ENCODE data around the gene CCDC51.

CCDC51 gene

DNA sequence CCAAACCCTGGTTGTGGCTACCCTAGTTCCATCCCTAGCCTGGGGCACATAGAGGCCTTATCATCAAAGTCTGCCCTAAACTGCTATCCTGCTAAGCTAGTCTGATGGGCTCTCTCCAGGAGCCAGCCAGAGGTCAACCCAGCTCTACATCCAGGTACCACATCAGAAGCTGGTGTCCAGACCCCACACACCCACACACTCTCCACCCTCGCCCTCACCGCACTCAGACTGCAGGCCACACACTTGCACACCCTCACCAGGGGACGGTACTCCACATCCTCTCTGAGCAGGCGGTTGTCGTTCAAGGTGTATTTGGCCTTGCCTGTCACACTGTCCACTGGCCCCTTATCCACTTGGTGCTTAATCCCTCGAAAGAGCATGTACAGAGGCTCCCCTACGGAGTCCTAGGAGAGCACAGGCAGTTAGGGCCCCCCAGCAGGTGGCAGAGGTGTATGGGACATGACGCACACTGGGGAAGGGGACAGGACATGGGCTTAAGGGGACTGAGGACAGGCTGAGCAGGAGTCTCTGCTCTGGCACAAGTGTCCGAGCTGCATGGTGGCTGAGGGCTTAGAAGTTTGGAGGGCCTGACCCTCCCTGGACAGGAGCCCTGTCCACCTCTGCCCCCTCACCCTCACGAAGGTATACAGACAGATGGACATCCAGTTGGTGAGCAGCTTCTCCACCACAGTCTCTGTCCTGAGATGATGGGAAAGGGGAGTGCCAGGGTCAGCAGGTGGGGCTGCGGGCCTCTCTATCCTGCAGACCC is 28.1 kb downstream of the CCDC51 start:
- TF ChIP-seq, protein P1, sequence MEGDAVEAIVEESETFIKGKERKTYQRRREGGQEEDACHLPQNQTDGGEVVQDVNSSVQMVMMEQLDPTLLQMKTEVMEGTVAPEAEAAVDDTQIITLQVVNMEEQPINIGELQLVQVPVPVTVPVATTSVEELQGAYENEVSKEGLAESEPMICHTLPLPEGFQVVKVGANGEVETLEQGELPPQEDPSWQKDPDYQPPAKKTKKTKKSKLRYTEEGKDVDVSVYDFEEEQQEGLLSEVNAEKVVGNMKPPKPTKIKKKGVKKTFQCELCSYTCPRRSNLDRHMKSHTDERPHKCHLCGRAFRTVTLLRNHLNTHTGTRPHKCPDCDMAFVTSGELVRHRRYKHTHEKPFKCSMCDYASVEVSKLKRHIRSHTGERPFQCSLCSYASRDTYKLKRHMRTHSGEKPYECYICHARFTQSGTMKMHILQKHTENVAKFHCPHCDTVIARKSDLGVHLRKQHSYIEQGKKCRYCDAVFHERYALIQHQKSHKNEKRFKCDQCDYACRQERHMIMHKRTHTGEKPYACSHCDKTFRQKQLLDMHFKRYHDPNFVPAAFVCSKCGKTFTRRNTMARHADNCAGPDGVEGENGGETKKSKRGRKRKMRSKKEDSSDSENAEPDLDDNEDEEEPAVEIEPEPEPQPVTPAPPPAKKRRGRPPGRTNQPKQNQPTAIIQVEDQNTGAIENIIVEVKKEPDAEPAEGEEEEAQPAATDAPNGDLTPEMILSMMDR (conservative IDR thresholded peaks at IDR 0.05; ENCODE audit: control insufficient read depth, insufficient read depth, low read depth, low read length): no peak
- DNase-seq (ENCODE audit: low read depth): no peak
- no peak overlapping the region for H3K4me3 ChIP-seq (ENCODE audit: control insufficient read depth, low read depth, low read length)

DNA sequence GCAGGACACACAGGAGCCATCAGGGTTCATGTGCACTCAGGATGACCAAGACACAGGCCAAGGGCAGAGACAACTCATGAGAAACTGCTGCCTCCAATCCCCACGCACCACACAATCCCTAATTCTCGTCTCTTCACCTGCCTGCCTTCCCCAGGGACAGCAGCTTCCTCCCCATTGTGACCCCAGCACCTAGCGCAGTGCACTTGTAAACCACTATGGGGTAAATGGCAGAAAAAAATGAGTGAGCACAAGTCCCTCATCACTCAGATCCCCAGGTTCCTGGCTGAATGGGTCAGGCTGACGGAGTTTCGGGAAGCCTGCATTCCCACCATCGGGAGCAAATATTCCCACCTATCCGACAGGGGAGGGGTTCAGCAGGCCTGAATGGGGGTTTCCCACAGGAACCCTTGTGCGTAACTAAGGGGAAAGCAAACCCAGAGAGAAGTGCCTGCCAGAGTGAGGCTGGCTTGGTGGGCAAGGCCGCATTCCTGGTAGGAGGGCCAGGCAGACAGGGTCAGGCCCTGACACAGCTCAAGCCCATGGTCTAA is 28.8 kb downstream of the CCDC51 start:
- no peak overlapping the region for H3K4me3 ChIP-seq (ENCODE audit: control insufficient read depth, low read depth, low read length)
- TF ChIP-seq, protein P1 (conservative IDR thresholded peaks at IDR 0.05; ENCODE audit: control insufficient read depth, insufficient read depth, low read depth, low read length): no peak
- no peak for DNase-seq (ENCODE audit: low read depth)

DNA sequence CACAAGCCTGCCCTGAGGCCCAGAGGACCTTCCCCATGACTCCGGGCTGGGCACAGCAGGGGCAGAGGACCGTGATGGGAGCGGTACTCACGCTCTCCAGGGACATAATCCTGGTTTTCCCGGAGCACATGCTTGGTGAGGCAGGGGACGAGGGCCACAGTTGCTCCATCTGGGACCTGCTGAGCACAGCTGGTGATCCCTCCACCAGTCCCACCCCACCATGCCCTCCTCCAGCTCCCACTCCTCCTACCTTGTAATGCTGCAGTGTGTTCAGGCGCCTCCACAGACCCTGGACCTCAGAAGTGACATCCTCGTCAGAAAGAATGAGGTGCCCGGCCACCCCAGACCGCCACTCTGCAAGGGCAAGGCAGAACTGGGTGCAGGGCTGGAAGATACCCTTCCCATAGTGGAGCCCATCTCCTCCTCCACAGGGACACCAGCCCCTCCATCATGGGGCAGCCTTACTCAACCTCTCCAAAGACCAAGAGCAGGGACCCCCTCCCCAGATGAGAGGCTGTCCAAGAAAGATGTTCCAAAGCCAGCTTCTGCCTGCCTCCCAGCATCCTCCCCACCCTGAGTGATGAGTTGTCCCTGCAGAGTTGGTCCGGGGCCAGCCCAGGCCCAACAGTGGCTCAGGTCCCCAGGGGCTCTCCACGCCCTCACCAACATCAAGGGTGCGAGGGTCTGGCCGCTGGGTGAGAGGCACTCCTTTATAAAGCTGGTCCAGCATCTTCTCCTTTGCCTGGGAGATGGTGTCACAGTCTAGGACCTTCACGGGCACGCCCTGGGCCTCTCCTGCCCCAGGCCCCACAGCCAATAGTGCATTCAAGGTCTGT is 29.5 kb downstream of the CCDC51 start:
- no peak overlapping the region for H3K4me3 ChIP-seq (ENCODE audit: control insufficient read depth, low read depth, low read length)
- TF ChIP-seq, protein P1 (conservative IDR thresholded peaks at IDR 0.05; ENCODE audit: control insufficient read depth, insufficient read depth, low read depth, low read length): no peak
- DNase-seq (ENCODE audit: low read depth): no peak

DNA sequence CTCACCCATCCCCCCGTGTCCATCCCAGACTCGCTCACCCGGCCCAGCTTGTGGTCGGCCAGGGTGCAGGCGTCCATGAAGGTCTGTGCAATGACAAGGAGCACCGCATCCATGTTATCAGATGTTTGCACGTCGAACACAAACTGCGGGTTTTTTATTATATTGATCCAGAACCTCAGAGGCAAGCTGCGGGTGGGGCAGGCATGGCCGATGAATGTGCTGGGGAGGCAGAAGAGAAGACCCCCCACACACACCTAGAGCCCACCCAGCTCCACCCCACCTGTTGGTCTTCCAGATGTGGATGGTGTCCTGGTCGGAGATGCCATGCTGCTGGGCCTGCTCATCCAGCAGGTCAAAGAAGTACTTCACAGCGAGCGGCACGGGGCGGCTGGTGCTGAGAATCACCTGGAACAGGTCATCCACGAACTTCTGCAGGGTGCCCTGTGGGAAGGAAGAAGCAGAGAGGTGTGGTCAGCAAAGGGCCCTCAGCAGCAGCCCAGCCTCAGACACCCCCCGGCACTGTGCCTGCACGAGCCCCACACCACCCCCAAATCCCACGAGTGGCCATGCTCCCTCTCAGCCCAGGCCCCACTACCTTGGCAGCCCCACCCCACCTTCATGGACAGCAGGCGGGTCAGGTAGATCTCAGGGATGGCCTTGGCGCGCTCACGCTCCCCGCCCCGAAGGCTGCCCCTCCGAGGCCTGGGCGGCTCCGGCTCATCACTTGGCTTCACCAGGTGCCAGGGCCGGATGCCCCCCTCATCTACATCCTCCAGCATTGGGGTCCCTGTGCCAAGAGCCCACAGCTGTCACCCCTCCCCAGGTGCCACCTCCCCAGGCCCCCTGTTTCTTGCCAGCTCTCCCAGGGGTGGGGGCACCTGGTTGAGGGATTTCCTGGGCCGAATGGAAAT is 30.4 kb downstream of the CCDC51 start:
- no peak overlapping the region for H3K4me3 ChIP-seq (ENCODE audit: control insufficient read depth, low read depth, low read length)
- DNase-seq (ENCODE audit: low read depth): no peak
- TF ChIP-seq, protein P1 (conservative IDR thresholded peaks at IDR 0.05; ENCODE audit: control insufficient read depth, insufficient read depth, low read depth, low read length): no peak

DNA sequence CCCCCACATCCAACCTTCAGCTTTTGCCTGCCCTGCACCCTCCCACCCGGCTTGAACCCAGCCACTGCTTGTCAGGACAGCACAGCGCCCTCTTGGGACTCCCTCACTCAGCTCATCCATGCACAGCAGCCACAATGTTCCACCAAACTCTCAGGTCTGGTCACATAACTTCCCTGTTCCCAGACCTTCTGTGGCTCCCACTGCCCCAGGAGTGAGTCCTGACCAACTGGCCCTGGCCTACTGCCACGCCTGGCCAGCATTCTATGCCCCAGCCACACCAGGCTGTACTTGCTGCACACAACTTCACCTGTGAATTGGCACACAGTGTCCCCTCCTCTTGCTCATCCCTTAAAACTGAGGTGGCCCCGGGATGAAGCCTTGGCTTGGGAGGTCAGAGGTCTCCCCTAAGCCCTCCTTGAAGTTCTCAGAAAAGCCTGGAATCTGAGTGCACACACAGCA is 31.1 kb downstream of the CCDC51 start:
- no peak for DNase-seq (ENCODE audit: low read depth)
- TF ChIP-seq, protein P1 (conservative IDR thresholded peaks at IDR 0.05; ENCODE audit: control insufficient read depth, insufficient read depth, low read depth, low read length): no peak
- no peak overlapping the region for H3K4me3 ChIP-seq (ENCODE audit: control insufficient read depth, low read depth, low read length)
